ENCODE data around the gene RIOK1. TPM values are rescaled to one million over a fixed set of nuclear protein-coding genes. Genes with fewer than 3 reads are reported as not detected.

RIOK1 gene
- polyA plus RNA-seq, 1 experiment: 12.1 TPM

DNA sequence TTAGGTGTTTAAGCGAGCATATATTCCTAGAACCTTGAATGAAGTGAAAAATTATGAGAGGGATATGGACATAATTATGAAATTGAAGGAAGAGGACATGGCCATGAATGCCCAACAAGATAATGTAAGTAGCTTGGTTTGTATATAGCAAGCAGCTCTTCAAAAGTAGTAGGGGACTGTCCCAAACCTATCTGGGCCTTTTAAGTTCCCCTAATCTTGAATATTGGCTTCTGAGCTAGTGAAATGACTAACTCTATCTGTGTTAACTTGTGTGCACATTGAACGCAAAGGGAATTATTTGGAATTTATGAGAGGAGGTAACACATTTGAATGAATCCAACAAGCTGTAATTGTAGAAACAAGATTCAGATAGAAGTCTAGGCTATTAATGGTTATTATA is 21.7 kb downstream of the RIOK1 start:
- H3K27me3 ChIP-seq (ENCODE audit: control insufficient read depth, insufficient read depth, low read length): no peaks in the 10 kb centered on the region
- CTCF ChIA-PET: interaction anchor here (1.1 to 1.5 kb wide), 3 partner anchors 22 to 203 kb away, joined by 3 to 4 read pairs (median 3); partner anchors contain the start of genes CAGE1 and RIOK1
- H3K4me3 ChIP-seq (ENCODE audit: low read depth, low read length): no peak overlapping the region
- peaks cover 2% of the 10 kb centered on the region; the same call in 1 of the 2 replicates for H3K36me3 ChIP-seq (ENCODE audit: control insufficient read depth, insufficient read depth, low read length)
- DNase-seq (ENCODE audit: low read depth): no peak
- POLR2A ChIA-PET: no interaction called here
- TF ChIP-seq, protein P1, sequence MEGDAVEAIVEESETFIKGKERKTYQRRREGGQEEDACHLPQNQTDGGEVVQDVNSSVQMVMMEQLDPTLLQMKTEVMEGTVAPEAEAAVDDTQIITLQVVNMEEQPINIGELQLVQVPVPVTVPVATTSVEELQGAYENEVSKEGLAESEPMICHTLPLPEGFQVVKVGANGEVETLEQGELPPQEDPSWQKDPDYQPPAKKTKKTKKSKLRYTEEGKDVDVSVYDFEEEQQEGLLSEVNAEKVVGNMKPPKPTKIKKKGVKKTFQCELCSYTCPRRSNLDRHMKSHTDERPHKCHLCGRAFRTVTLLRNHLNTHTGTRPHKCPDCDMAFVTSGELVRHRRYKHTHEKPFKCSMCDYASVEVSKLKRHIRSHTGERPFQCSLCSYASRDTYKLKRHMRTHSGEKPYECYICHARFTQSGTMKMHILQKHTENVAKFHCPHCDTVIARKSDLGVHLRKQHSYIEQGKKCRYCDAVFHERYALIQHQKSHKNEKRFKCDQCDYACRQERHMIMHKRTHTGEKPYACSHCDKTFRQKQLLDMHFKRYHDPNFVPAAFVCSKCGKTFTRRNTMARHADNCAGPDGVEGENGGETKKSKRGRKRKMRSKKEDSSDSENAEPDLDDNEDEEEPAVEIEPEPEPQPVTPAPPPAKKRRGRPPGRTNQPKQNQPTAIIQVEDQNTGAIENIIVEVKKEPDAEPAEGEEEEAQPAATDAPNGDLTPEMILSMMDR (IDR thresholded peaks at IDR 0.05; ENCODE audit: insufficient read depth, low read depth, low read length): no peak

DNA sequence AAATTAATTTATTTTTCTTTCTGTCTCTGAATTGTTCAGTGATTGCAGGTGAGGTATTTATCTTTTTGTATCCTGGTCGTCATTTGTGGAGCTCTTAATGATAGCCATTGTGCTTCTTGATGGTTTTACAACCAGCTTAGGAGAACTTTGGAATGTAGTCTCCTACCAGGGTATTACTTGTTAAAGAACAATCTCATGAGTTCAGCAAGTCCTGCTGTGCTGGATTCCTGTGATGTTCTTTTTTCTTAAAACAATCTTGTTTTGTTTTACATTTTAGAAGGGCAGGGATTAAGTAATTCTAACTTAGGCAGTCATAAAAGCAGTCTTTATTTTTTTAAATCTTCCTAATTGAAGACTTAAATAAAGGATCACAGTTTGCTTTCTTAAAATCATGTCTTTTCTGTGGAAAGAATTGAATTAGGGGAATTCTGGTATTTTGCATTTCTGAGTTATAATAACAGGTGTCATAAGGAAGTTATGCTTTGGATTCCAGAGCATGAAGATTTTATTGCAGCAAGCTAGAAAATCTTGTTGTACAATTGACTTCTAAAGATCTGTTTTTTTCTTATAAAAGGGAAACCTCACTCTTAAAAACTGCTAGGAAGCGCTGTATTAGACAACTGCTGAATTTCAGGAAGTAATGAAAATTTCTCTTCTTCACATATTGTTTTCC is 23.7 kb downstream of the RIOK1 start:
- H3K27me3 ChIP-seq (ENCODE audit: control insufficient read depth, insufficient read depth, low read length): no peaks in the 10 kb centered on the region
- ChIA-PET CTCF (interaction anchor here (1.4 kb wide), 1 partner anchor 22 kb away, joined by 3 read pairs; no protein-coding TSS in a partner anchor), POLR2A (no interaction called here)
- DNase-seq (ENCODE audit: low read depth): no peak
- peaks cover 1% of the 10 kb centered on the region for H3K36me3 ChIP-seq (ENCODE audit: control insufficient read depth, insufficient read depth, low read length)
- TF ChIP-seq, protein P1 (IDR thresholded peaks at IDR 0.05; ENCODE audit: insufficient read depth, low read depth, low read length): no peak
- H3K4me3 ChIP-seq (ENCODE audit: low read depth, low read length): no peak overlapping the region

DNA sequence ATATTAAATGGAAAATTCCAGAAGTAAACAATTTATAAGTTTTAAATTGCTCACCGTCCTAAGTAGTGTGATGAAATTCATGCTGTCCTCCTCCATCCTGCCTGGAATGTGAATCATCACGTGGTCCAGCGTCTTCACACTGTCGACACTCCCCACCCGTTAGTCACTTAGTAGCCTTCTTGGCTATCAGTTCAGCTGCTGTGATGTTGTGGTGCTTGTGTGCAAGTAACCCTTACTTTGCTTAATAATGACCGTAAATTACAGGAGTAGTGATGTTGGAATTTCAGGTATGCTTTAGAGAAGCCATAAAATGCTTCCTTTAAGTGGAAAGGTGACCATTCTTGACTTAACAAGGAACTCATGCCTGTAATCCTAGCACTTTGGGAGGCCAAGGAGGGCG is 25.2 kb downstream of the RIOK1 start:
- DNase-seq (ENCODE audit: low read depth): peak; percentile 29
- ChIA-PET CTCF (interaction anchor here (1.0 to 1.4 kb wide), 2 partner anchors 9 to 197 kb away, joined by 4 read pairs; no protein-coding TSS in a partner anchor), POLR2A (no interaction called here)
- TF ChIP-seq, protein P1 (IDR thresholded peaks at IDR 0.05; ENCODE audit: insufficient read depth, low read depth, low read length): no peak
- Histone ChIP-seq H3K27me3 (ENCODE audit: control insufficient read depth, insufficient read depth, low read length) (no peaks in the 10 kb centered on the region), H3K36me3 (ENCODE audit: control insufficient read depth, insufficient read depth, low read length) (peaks cover 1% of the 10 kb centered on the region), H3K4me3 (ENCODE audit: low read depth, low read length) (no peak overlapping the region)

DNA sequence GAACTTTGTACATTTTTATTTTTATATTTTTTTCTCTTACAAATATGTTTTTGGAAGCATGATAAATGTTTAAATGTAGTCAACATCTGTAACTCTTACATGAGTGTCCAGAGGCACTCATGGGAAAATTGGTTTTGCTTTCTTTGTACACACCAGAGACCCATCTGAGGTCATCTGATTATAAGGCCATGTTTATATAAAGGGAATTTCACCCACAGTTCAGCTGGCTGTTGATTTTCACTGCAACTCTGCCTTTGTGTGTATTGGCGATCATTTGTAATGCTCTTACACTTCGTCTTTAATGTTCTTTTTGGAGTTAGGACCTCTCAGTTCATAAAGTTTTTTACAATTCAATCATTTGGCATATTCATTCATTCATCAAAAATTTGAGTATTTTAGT is 28.1 kb downstream of the RIOK1 start:
- peaks cover 1% of the 10 kb centered on the region; the same call in 1 of the 2 replicates for H3K36me3 ChIP-seq (ENCODE audit: control insufficient read depth, insufficient read depth, low read length)
- ChIA-PET POLR2A (no interaction called here), CTCF (no interaction called here)
- TF ChIP-seq, protein P1 (IDR thresholded peaks at IDR 0.05; ENCODE audit: insufficient read depth, low read depth, low read length): no peak
- no peaks in the 10 kb centered on the region for H3K27me3 ChIP-seq (ENCODE audit: control insufficient read depth, insufficient read depth, low read length)
- no peak for DNase-seq (ENCODE audit: low read depth)
- H3K4me3 ChIP-seq (ENCODE audit: low read depth, low read length): no peak overlapping the region

DNA sequence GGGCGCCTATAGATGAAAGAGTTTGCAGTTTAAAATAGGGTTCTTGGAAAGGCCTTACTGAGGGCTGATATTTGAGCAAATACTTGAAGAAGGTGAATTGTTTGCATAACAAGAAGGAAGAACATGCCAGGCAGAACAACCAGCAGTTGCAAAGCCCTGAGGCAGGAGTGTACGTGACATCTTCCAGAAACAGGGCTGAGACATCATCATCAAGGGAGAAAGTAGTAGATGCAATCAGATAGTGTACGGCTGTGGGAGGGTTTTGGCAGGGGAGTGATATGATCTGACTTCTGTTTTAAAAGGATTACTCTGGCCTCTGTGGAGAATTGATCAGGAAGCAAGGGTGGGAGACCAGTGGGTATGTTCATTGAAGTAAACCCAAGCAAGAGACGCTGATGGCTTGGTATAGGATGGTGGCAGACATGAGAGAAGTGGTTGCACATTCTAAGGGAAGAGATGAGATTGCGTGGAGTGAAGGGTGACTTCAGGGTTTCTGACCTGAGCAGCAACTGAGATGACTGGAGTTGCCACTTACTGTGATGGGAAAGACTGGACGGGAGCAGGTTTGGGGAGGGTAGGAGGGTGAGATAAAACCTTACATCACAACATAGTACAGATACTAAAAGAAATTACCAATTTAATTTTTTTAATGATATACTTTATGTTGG is 28.8 kb downstream of the RIOK1 start:
- no peaks in the 10 kb centered on the region for H3K27me3 ChIP-seq (ENCODE audit: control insufficient read depth, insufficient read depth, low read length)
- no peak for DNase-seq (ENCODE audit: low read depth)
- peaks cover 1% of the 10 kb centered on the region; the same call in 1 of the 2 replicates for H3K36me3 ChIP-seq (ENCODE audit: control insufficient read depth, insufficient read depth, low read length)
- CTCF ChIA-PET: interaction anchor here (1.5 kb wide), 1 partner anchor 197 kb away, joined by 3 read pairs; no protein-coding TSS in a partner anchor
- POLR2A ChIA-PET: no interaction called here
- TF ChIP-seq, protein P1 (IDR thresholded peaks at IDR 0.05; ENCODE audit: insufficient read depth, low read depth, low read length): no peak
- no peak overlapping the region for H3K4me3 ChIP-seq (ENCODE audit: low read depth, low read length)

Data from BJ (cell line).